Stimulated activated CD4-positive, alpha-beta T cell treated with anti-CD3 and anti-CD28 coated beads, Interleukin-15, amount 100 ng/mL, for 1 hour (primary cell): ENCODE measurements around the gene MAGI2.
"Not testable (repeated sequence)": the region's sequence is repeated elsewhere in the genome, so short reads cannot be mapped to it uniquely, and the experiment has no call there.

Experiments
- DNase-seq, 2 donors: peaks; one replicate each; pipeline ENCODE4 v3.0.0-alpha.2; 2020; ENCODE audit warnings: low read depth in 1 of 2, low spot score in 1 of 2

The MAGI2 gene

GRCh38 chr7:78577174-78577952 is 876.1 kb downstream of the MAGI2 start:
- not testable (repeated sequence) for DNase-seq

- no peak for DNase-seq
Measured at GRCh38 chr7:78576236-78576635, 877.2 kb downstream of the MAGI2 start.

- no peak for DNase-seq
Measured at GRCh38 chr7:78571292-78571691, 882.2 kb downstream of the MAGI2 start.

- DNase-seq = no peak
Measured at GRCh38 chr7:78568690-78569089, 884.8 kb downstream of the MAGI2 start.

GRCh38 chr7:78567836-78568235 is 885.6 kb downstream of the MAGI2 start:
- no peak for DNase-seq

GRCh38 chr7:78565784-78566183 is 887.7 kb downstream of the MAGI2 start:
- no peak for DNase-seq

- DNase-seq = no peak
Measured at GRCh38 chr7:78563191-78563590, 890.3 kb downstream of the MAGI2 start.

- no peak for DNase-seq
Measured at GRCh38 chr7:78562191-78562590, 891.3 kb downstream of the MAGI2 start.

GRCh38 chr7:78558566-78558965 is 894.9 kb downstream of the MAGI2 start:
- no peak for DNase-seq

GRCh38 chr7:78543976-78544375 is 909.5 kb downstream of the MAGI2 start:
- DNase-seq = no peak

- DNase-seq = no peak
Measured at GRCh38 chr7:78542981-78543380, 910.5 kb downstream of the MAGI2 start.

GRCh38 chr7:78542541-78542940 is 910.9 kb downstream of the MAGI2 start:
- DNase-seq = no peak

- no peak for DNase-seq
Measured at GRCh38 chr7:78539825-78540224, 913.6 kb downstream of the MAGI2 start.

- no peak for DNase-seq
Measured at GRCh38 chr7:78535655-78536054, 917.8 kb downstream of the MAGI2 start.

GRCh38 chr7:78530351-78530750 is 923.1 kb downstream of the MAGI2 start:
- DNase-seq = no peak

GRCh38 chr7:78529392-78529791 is 924.1 kb downstream of the MAGI2 start:
- no peak for DNase-seq

GRCh38 chr7:78528964-78529363 is 924.5 kb downstream of the MAGI2 start:
- DNase-seq = no peak

- no peak for DNase-seq
Measured at GRCh38 chr7:78523930-78524329, 929.5 kb downstream of the MAGI2 start.

GRCh38 chr7:78521961-78522360 is 931.5 kb downstream of the MAGI2 start:
- no peak for DNase-seq

- no peak for DNase-seq
Measured at GRCh38 chr7:78516450-78516849, 937.0 kb downstream of the MAGI2 start.

- DNase-seq = no peak
Measured at GRCh38 chr7:78514634-78515033, 938.8 kb downstream of the MAGI2 start.

GRCh38 chr7:78510580-78511188 is 942.8 kb downstream of the MAGI2 start:
- DNase-seq = no peak

GRCh38 chr7:78503301-78503700 is 950.2 kb downstream of the MAGI2 start:
- not testable (repeated sequence) for DNase-seq
